ENCODE results near the gene C18orf54. TPM values are rescaled to one million over a fixed set of nuclear protein-coding genes. Genes with fewer than 3 reads are reported as not detected.

The C18orf54 gene
- total and polyA plus RNA-seq, 2 donors (not counting 3 experiments of a cell fraction or from before 2014, with no cell fraction given) = 4.2 to 21.4 TPM

DNA sequence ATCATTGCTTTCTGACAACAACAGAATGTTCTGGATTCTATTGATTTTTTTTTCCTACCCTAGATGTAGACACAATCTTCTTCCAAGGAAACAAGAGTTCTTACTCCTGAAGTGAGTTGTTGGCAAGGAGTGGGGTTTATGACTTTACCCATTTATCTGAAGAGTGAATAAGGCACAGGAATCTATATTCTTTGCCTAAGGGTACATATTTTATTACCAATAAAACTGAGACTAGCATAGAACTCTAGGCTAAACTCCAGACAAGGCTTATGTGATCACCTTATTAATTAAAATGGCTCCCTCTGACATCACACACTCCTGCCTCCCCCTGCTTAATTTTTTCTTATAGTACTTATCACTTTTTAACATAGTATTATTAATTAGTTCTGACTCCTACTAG, 47.6 kb downstream of the C18orf54 start:
- Histone ChIP-seq H3K79me2 (ENCODE audit: control insufficient read depth, insufficient read depth, low read length) (no peaks in the 10 kb centered on the region), H3K9me1 (replicated peaks; ENCODE audit: control insufficient read depth, extremely low read depth, insufficient read depth, low read length) (no peaks in the 10 kb centered on the region), H3K36me3 (ENCODE audit: control insufficient read depth in 2 of 2, extremely low read depth in 1 of 2, insufficient read depth in 2 of 2, low read length in 2 of 2) (no peaks in the 10 kb centered on the region), H2AFZ (ENCODE audit: low read depth, low read length) (no peak overlapping the region), H3K9ac (replicated peaks; ENCODE audit: extremely low read depth, insufficient read depth, low read length) (no peak overlapping the region), H3K27me3 (ENCODE audit: control insufficient read depth in 2 of 2, insufficient read depth in 2 of 2, low read length in 2 of 2) (peaks cover 2 to 3% of the 10 kb centered on the region in 2 experiments), H3K4me2 (ENCODE audit: insufficient read depth, low read length) (no peak overlapping the region), H3K4me3 (replicated peaks in 1 of 3; ENCODE audit: insufficient read depth in 1 of 3, low read depth in 1 of 3, low read length in 3 of 3) (no peak overlapping the region), H3K27ac (ENCODE audit: insufficient read depth, low read depth, low read length) (no peak overlapping the region), H4K20me1 (replicated peaks; ENCODE audit: control insufficient read depth, extremely low read depth, insufficient read depth, low read length) (no peaks in the 10 kb centered on the region), H3K4me1 (ENCODE audit: control insufficient read depth, extremely low read depth, insufficient read depth, low read length) (no peaks in the 10 kb centered on the region), H3K9me3 (replicated peaks; ENCODE audit: control insufficient read depth, insufficient read depth, low read length) (no peaks in the 10 kb centered on the region)
- dilution Hi-C loops (cut with MboI; ENCODE audit: extremely low pct_ligation_motif_present, low sequenced_read_pairs) = no loop called here
- ChIA-PET CTCF (no interaction called here), POLR2A (no interaction called here)
- DNase-seq (ENCODE audit: low read depth, low spot score) = no peak
- FAIRE-seq = no peak
- TF ChIP-seq JUN (IDR thresholded peaks at IDR 0.05; ENCODE audit: borderline replicate concordance, insufficient read depth, insufficient read length, low read depth) (no peak), FOS (IDR thresholded peaks at IDR 0.05; ENCODE audit: borderline replicate concordance, insufficient read depth, low read length) (no peak), POLR2AphosphoS5 (IDR thresholded peaks at IDR 0.05; ENCODE audit: insufficient read depth, low read depth, low read length) (no peak), MYC (IDR thresholded peaks at IDR 0.05; ENCODE audit: low read depth, low read length) (no peak), GATA2 (IDR thresholded peaks at IDR 0.05; ENCODE audit: insufficient read depth, insufficient read length, low read depth, low read length) (no peak), POLR2A (IDR thresholded peaks at IDR 0.05; ENCODE audit: low read depth, low read length) (no peak), EZH2 (IDR thresholded peaks at IDR 0.05; ENCODE audit: borderline replicate concordance, low read depth, low read length, severe bottlenecking) (no peak)
- TF ChIP-seq, protein P1, sequence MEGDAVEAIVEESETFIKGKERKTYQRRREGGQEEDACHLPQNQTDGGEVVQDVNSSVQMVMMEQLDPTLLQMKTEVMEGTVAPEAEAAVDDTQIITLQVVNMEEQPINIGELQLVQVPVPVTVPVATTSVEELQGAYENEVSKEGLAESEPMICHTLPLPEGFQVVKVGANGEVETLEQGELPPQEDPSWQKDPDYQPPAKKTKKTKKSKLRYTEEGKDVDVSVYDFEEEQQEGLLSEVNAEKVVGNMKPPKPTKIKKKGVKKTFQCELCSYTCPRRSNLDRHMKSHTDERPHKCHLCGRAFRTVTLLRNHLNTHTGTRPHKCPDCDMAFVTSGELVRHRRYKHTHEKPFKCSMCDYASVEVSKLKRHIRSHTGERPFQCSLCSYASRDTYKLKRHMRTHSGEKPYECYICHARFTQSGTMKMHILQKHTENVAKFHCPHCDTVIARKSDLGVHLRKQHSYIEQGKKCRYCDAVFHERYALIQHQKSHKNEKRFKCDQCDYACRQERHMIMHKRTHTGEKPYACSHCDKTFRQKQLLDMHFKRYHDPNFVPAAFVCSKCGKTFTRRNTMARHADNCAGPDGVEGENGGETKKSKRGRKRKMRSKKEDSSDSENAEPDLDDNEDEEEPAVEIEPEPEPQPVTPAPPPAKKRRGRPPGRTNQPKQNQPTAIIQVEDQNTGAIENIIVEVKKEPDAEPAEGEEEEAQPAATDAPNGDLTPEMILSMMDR (IDR thresholded peaks at IDR 0.05; ENCODE audit: extremely low read depth in 1 of 2, insufficient read depth in 1 of 2, low read depth in 1 of 2, low read length in 2 of 2) = no peak
- TF ChIP-seq, protein P2, sequence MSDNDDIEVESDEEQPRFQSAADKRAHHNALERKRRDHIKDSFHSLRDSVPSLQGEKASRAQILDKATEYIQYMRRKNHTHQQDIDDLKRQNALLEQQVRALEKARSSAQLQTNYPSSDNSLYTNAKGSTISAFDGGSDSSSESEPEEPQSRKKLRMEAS (IDR thresholded peaks at IDR 0.05; ENCODE audit: insufficient read depth, insufficient read length) = no peak
- no TSS peak for BruUV-seq (replicated peaks)
- intact Hi-C loops (cut with micrococcal nuclease) = no loop called here

Measured in endothelial cell of umbilical vein (primary cell).